Panc1 (cell line): ENCODE measurements around the gene SNRPD3.
"Not testable (repeated sequence)": the region's sequence is repeated elsewhere in the genome, so short reads cannot be mapped to it uniquely, and the experiment has no call there.

Source experiments
- POLR2AphosphoS5 ChIP-seq: IDR thresholded peaks from 2 replicates; pipeline ENCODE4 v1.6.1; 2012; ENCODE audit warnings: mild to moderate bottlenecking, low read depth, low read length, moderate library complexity
- TF ChIP-seq, protein P1 (sequence below), 2 experiments: IDR thresholded peaks; 2 replicates each; pipeline ENCODE4 v1.6.1; 2011 to 2012; ENCODE audit warnings: low read depth in 2 of 2, control low read depth in 1 of 2, low read length in 1 of 2, mild to moderate bottlenecking in 1 of 2, moderate library complexity in 1 of 2; ENCODE audit not compliant: insufficient read depth in 1 of 2
- TF ChIP-seq, protein P2 (sequence below): fragments of 450-650 bp; IDR thresholded peaks from 2 replicates; pipeline ENCODE4 v1.5.1; 2017; ENCODE audit warnings: mild to moderate bottlenecking

DNA sequence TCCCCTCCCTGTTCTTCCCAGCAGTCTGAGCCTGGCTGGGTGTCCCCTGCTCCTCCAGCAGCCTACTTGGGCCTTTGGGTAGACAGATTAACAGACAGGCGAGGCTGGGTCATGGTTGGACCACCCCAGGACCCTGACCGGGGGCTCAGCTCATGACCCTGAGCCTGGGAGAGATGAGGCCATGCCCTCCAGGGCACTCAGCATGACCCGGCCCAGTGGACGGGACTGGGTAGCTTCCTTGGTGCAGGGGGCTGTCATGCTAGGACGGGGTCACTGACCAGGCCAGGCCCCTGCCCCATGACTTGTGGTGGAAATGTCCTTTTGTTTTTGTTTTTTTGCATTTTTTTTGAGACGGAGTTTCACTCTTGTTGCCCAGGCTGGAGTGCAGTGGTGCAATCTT lies 52.5 kb downstream of the SNRPD3 start:
- TF ChIP-seq, protein P1, sequence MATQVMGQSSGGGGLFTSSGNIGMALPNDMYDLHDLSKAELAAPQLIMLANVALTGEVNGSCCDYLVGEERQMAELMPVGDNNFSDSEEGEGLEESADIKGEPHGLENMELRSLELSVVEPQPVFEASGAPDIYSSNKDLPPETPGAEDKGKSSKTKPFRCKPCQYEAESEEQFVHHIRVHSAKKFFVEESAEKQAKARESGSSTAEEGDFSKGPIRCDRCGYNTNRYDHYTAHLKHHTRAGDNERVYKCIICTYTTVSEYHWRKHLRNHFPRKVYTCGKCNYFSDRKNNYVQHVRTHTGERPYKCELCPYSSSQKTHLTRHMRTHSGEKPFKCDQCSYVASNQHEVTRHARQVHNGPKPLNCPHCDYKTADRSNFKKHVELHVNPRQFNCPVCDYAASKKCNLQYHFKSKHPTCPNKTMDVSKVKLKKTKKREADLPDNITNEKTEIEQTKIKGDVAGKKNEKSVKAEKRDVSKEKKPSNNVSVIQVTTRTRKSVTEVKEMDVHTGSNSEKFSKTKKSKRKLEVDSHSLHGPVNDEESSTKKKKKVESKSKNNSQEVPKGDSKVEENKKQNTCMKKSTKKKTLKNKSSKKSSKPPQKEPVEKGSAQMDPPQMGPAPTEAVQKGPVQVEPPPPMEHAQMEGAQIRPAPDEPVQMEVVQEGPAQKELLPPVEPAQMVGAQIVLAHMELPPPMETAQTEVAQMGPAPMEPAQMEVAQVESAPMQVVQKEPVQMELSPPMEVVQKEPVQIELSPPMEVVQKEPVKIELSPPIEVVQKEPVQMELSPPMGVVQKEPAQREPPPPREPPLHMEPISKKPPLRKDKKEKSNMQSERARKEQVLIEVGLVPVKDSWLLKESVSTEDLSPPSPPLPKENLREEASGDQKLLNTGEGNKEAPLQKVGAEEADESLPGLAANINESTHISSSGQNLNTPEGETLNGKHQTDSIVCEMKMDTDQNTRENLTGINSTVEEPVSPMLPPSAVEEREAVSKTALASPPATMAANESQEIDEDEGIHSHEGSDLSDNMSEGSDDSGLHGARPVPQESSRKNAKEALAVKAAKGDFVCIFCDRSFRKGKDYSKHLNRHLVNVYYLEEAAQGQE (IDR thresholded peaks at IDR 0.05; ENCODE audit: insufficient read depth in 1 of 2, low read depth in 2 of 2, low read length in 1 of 2), result not testable (repeated sequence)
- not testable (repeated sequence) for TF ChIP-seq POLR2AphosphoS5
- TF ChIP-seq, protein P2, sequence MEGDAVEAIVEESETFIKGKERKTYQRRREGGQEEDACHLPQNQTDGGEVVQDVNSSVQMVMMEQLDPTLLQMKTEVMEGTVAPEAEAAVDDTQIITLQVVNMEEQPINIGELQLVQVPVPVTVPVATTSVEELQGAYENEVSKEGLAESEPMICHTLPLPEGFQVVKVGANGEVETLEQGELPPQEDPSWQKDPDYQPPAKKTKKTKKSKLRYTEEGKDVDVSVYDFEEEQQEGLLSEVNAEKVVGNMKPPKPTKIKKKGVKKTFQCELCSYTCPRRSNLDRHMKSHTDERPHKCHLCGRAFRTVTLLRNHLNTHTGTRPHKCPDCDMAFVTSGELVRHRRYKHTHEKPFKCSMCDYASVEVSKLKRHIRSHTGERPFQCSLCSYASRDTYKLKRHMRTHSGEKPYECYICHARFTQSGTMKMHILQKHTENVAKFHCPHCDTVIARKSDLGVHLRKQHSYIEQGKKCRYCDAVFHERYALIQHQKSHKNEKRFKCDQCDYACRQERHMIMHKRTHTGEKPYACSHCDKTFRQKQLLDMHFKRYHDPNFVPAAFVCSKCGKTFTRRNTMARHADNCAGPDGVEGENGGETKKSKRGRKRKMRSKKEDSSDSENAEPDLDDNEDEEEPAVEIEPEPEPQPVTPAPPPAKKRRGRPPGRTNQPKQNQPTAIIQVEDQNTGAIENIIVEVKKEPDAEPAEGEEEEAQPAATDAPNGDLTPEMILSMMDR, result not testable (repeated sequence)
